HG02852 (cell line): ENCODE measurements around the gene AUTS2.

ENCODE experiments used
- ATAC-seq: cut with Tn5 transposase; IDR thresholded peaks from one replicate; pipeline ENCODE4 v1.9.1; 2021; ENCODE audit warnings: mild to moderate bottlenecking, moderate library complexity; ENCODE audit not compliant: unreplicated experiment

AUTS2 gene

DNA sequence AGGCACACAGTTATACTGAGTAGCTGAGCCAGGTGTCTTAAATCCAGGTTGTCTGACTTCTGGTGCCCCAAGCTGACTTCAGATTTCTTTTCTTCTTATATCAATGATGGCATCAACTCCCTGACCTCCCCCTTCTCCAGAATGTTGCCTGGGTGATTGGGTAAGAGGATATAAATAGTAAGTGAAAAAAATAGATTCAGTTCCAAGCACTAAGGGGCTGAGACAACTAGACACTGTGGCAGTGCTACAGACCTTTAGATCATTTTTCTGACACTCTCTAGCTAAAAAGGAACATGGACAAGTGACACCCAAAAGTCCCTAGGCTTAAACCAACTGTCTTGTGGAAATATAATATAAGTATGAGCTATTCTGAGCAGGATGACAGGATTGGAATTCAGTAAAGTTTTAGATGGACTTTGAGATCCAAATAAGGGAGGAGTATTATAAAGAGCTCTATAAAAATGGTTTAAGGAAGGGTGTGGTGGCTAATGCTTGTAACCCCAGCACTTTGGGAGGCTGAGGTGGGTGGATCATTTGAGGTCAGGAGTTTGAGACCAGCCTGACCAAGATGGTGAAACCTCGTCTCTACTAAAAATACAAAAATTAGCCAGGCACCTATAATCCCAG lies 944.6 kb downstream of the AUTS2 start:
- no peak for ATAC-seq

DNA sequence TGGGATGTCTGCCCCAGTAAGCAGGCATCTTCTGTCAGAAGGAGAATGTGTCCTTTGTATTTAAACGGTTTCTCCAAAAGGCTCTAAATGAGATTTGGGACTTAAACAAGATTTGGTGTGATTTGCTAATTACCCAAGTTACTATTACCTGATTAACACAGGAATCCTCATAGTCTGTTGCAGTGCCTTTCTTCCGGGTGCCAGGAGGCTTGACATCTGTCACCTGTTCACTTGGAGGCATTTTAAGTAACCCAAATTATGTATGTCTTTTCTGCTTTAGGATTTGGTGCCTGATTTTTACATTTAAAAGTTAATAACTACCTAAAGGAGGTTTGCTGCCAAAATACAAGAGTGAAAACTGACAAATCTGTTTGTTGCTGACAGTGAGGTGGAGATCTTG lies 945.7 kb downstream of the AUTS2 start:
- ATAC-seq, result no peak

DNA sequence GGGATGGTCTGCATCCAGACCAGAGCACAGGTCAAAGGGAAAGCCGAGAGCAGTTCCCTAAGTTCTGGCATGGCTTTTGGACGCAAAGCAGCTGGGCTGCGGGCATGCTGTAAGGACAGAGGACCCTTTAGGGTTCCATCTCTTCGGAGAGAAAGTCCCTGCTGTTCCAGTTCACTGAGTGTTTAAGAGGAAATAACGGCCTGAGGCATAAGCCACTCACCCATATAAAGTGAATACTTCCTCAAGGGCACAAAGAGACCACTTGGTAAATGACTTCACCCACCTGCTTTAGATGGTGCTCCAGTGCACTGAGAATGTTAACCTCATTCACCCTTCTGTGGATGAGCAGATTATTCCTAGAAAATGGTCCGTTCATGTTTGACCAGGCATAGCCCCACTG lies 946.9 kb downstream of the AUTS2 start:
- ATAC-seq, result no peak

DNA sequence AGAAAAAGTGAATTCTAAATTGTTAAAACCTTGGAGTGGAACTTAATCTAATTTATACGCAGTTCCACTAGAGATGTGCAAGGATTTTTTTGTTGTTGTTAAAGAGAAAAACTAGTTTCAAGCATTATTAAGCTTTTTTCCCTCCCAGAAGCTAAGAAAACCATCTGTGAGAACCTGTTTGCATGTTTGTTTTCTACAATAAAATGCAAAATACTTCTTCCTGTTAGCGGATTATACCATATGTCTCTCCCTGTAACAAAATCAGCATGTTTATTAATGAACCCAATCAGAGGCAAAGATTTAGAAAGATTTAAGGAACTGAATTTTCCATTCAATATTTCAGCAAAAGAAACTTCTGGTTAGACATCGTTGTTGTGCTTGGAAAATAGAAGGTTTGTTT lies 953.9 kb downstream of the AUTS2 start:
- no peak for ATAC-seq

DNA sequence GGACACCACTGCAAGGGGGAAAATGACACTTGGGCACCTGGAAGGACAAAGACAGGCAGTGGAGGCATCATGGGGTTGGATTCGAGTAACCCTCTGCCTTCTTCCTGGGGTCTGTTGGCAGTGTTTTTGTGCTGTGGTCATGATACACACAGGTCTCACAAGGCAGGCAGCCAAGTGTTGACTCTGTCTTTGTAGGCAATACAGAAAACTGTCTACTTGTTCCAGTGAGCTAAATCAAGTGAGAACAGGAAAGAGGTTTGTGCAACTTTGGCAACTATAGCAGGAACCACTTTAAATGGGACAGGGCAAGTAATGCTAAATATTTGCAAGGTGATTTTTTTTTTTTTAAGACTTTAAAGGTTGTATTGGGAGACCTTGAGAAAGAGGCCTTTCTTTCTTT lies 955.1 kb downstream of the AUTS2 start:
- ATAC-seq, result no peak

- no peak for ATAC-seq
Measured at GRCh38 chr7:70554646-70555045, 956.4 kb downstream of the AUTS2 start.

DNA sequence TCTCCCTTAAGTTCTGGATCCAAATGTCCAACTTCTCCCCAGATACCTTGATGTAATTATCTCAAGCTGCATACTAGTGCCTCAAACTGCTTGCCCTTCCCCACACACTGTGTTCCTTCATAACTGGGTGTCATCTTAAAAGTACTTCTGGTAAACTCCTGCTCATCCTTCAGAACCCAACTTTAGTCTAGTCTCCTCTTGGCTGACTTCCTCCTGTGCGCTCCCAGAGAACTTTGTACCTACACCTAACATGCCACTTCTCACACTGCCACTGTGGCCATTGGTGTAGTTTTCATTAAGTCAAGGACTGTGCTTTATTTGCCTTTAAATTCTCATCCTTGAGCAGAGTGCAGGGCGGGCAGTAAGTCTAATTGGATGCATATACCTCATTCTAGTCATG lies 958.5 kb downstream of the AUTS2 start:
- no peak for ATAC-seq

GRCh38 chr7:70557338-70557737 lies 959.1 kb downstream of the AUTS2 start:
- no peak for ATAC-seq

DNA sequence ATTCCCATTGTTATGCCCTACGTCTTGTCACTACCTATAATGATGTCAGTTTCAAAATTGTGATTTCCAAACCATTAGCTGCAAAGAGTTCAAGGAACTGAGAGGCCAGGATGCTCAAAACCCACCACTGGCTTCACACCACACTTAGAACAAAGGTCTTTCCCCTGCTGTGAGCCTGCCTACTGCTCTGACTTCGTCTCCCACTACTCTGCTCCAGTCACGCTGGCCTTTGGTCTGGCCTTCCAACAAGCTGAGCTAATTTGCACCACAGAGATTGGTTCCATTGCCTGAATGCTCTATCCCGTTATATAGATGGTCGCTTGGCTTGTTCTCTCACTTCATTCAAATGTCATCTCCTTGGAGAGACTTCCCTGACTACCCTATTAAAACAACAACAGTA lies 961.5 kb downstream of the AUTS2 start:
- no peak for ATAC-seq

- ATAC-seq, result no peak
Measured at GRCh38 chr7:70563960-70564359, 965.7 kb downstream of the AUTS2 start.

DNA sequence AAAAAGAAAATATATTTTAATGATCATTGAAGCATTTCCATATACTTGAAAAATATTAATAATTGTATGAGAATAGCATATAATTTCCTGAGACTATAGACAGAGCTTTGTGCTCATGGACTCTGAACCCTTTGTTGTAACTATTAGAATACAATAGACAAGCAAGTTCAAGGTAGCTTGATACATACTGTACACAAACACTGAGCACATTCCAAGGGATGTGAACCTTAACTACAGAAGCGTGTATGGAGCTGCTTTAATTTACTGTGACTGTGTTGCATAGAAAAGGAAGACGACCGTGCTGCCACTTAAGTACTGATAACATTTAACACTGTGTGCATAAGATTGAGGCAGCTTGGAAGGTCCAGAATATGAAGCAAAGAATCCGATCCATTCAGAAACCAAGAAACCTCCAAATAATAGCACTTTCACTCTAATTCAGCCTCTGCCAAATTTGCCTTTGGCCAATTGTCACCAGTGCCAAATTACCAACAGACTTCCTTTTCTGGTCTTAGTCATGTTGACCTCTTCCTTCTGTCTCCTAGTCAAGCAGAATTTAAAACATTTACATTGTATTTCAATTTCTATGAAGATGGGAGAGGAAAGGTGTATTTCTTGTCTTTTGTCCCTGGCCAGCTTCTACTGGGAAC lies 967.6 kb downstream of the AUTS2 start:
- ATAC-seq, result no peak

- no peak for ATAC-seq
Measured at GRCh38 chr7:70566671-70567070, 968.4 kb downstream of the AUTS2 start.

DNA sequence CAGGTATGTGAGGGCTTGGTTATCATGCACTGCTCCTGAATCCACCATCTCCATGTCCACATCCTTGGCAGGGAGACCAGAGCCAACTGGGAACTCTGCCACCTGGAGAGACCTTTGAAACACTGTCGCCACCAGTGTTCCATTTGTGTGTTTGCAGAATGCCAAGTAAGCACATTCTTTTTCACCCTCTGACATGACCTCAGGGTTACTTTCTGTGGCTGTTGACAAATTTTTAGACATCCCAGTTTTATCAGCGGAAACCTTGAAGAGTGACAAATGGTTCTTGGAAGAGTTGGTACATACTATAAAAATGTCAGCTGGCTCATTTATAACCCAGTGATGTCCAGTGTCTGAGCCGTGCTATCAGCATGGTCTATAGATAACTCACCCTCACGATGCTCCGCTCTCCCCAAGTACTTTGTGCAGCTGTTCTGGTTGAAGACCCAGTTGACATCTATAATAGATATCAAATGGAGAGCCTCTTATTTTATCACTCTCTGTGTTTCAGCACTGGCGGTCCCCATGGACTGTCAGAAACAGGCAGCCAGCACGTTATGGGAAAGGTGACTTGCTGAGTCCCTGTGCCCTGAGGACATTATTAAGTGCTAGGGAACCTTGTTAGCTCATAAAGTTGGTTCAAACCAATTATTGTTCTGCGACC lies 970.5 kb downstream of the AUTS2 start:
- no peak for ATAC-seq

- peak; percentile 70 for ATAC-seq
Measured at GRCh38 chr7:70569335-70569819, 971.1 kb downstream of the AUTS2 start.

DNA sequence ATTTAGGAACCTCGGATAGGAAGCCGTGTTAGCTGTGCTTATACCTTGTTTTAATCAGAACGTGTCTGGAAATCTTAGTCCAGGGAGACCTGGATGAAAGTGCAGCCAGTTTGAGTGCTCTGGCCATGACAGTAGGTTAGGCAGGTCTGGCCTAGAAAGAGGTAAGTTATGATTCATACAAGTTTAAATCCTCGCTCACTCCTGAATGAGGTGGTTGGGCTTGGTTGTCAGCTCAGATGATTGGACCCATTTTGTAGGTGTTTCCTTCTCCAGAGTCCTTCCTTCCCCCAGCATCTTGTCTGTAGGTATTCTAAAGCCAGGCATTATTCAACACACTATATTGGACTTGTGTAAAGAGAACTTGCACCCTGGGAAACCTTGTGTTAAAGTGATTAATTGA lies 971.8 kb downstream of the AUTS2 start:
- ATAC-seq, result no peak

- no peak for ATAC-seq
Measured at GRCh38 chr7:70570961-70571360, 972.7 kb downstream of the AUTS2 start.

- no peak for ATAC-seq
Measured at GRCh38 chr7:70571403-70571934, 973.2 kb downstream of the AUTS2 start.

GRCh38 chr7:70571961-70572360 lies 973.7 kb downstream of the AUTS2 start:
- no peak for ATAC-seq

GRCh38 chr7:70572571-70572970 lies 974.3 kb downstream of the AUTS2 start:
- ATAC-seq, result no peak

DNA sequence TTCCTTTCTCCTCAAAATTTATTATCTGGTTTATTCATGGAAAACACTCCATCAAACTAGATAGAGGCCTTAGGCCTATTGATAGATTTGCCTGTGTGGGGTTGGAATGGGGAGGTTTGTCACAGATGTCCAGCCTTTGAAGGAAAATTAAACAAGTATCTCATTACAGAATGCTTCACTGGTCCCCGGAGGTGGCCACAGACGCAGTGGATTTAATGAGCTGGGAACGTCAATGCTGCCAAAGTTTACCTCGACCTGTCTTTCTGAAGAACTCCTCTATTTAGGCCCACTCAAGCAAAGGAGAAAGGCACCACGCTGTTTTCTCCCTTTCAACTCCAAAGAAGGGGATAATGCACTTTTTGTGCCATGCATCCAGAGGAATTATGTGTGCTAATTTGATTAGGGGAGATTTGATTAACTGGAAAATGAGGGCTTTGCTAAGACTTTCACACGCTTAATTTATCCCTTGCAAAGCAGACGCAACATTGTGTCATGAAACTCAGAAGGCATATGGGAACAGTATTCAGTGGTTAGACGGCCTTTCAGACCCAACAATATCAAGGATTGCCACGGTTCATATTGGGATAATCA lies 974.9 kb downstream of the AUTS2 start:
- no peak for ATAC-seq

DNA sequence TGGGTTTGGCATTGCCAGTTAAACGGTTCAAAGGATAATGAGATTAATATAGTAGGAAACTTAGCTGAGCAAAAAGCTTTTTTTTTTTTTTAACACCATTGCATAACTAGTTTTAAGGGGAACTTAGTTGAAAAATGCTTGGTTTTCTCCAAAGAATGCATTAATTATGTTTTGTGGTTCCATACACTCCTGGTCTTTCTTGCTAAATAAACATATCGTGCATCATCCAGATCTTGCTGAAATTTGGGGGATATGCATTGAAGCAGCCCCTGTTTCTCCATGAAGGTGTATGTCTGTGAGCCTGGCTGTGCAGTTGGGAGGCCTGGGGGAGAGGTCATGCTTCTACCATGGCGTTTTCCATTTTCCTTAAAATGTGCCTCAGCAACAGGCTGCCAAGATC lies 975.4 kb downstream of the AUTS2 start:
- ATAC-seq, result no peak
